HEK293T (cell line): ENCODE results near the gene MYO18A.

ENCODE experiments used
- ARNT ChIP-seq: fragments of 450-650 bp; IDR thresholded peaks from 2 replicates; pipeline ENCODE4 v1.6.1; 2017; ENCODE audit warnings: mild to moderate bottlenecking
- BHLHE40 ChIP-seq: fragments of 450-650 bp; IDR thresholded peaks from 2 replicates; pipeline ENCODE4 v1.6.1; 2016; ENCODE audit warnings: mild to moderate bottlenecking, moderate library complexity, borderline replicate concordance
- FOXK2 ChIP-seq: fragments of 450-650 bp; IDR thresholded peaks from 2 replicates; pipeline ENCODE4 v1.6.1; 2016; ENCODE audit warnings: mild to moderate bottlenecking
- HDGF ChIP-seq: fragments of 450-650 bp; IDR thresholded peaks from 2 replicates; pipeline ENCODE4 v1.6.1; 2017; ENCODE audit warnings: antibody characterized with exemption, borderline replicate concordance
- L3MBTL2 ChIP-seq: fragments of 450-650 bp; conservative IDR thresholded peaks from 2 replicates; pipeline ENCODE4 v1.6.1; 2016; ENCODE audit warnings: mild to moderate bottlenecking
- PKNOX1 ChIP-seq: fragments of 450-650 bp; IDR thresholded peaks from 2 replicates; pipeline ENCODE4 v1.6.1; 2016
- SP1 ChIP-seq: fragments of 450-650 bp; IDR thresholded peaks from 2 replicates; pipeline ENCODE4 v1.6.1; 2017
- SUZ12 ChIP-seq: fragments of 450-650 bp; IDR thresholded peaks from 2 replicates; pipeline ENCODE4 v1.6.1; 2016; ENCODE audit warnings: mild to moderate bottlenecking
- TARDBP ChIP-seq: fragments of 450-650 bp; IDR thresholded peaks from 2 replicates; pipeline ENCODE4 v1.6.1; 2016

- no peak for TF ChIP-seq TARDBP
- TF ChIP-seq SUZ12: no peak
- TF ChIP-seq BHLHE40: no peak
- no peak for TF ChIP-seq PKNOX1
- TF ChIP-seq FOXK2: no peak
- no peak for TF ChIP-seq L3MBTL2
- TF ChIP-seq ARNT: no peak
- no peak for TF ChIP-seq HDGF
- no peak for TF ChIP-seq SP1
Observed at GRCh38 chr17:29209073-29209472, 28.9 kb upstream of the MYO18A start.
